Measurements from ENCODE around the gene ELFN2. TPM values are rescaled to one million over a fixed set of nuclear protein-coding genes. Genes with fewer than 3 reads are reported as not detected.

ELFN2 gene
- total RNA-seq, 1 experiment from 2014 or later = 4.0 TPM

DNA sequence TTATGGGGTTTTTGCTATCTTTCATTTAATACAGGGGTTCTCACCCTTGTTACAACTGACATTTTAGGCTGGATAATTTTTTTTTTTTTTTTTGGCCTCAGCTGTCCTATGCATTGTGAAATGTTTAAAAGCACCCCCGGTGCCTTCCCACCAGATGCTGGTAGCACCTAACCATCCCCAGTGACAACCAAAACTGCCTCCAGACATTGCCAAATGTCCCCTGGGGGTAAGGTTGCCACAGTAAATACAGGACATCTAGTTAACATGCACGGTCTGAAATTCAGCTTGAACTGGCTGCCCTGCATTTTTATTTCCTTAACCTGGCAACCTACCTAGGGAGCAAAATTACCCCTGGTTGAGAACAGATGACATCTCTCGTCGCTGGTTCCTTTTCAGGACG is 72.6 kb downstream of the ELFN2 start:
- no peak overlapping the region for H3K4me3 ChIP-seq (ENCODE audit: low read depth, low read length)
- DNase-seq = no peak
- no peaks in the 10 kb centered on the region for H3K9me3 ChIP-seq
- H3K4me1 ChIP-seq = peaks cover 14% of the 10 kb centered on the region
- TF ChIP-seq CTCF (IDR thresholded peaks at IDR 0.05; ENCODE audit: insufficient read depth in 1 of 2, low read depth in 1 of 2, low read length in 1 of 2, severe bottlenecking in 1 of 2, unreplicated experiment in 1 of 2) = no peak
- intact Hi-C loops (cut with micrococcal nuclease; ENCODE audit: unreplicated experiment) = loop anchor here (2.0 kb wide), 1 partner anchor 78 kb away; no protein-coding TSS in a partner anchor
- no TSS peak for BruUV-seq (replicated peaks)
- H3K27ac Mint-ChIP-seq (ENCODE audit: unreplicated experiment) = no peak overlapping the region
- no peaks in the 10 kb centered on the region for H3K36me3 ChIP-seq (ENCODE audit: control insufficient read depth, insufficient read depth, low read length)
- no peaks in the 10 kb centered on the region for H3K36me3 Mint-ChIP-seq (ENCODE audit: insufficient read depth, unreplicated experiment)
- no peak overlapping the region for H3K4me3 Mint-ChIP-seq (ENCODE audit: unreplicated experiment)
- no peaks in the 10 kb centered on the region for H3K9me3 Mint-ChIP-seq (ENCODE audit: unreplicated experiment)
- POLR2A ChIA-PET = no interaction called here
- CTCF ChIA-PET = no interaction called here
- no peaks in the 10 kb centered on the region for H3K4me1 Mint-ChIP-seq (ENCODE audit: low read depth, unreplicated experiment)
- H3K27me3 ChIP-seq (replicated peaks; ENCODE audit: control insufficient read depth, insufficient read depth, low read length) = no peaks in the 10 kb centered on the region
- no peaks in the 10 kb centered on the region for H3K27me3 Mint-ChIP-seq (ENCODE audit: insufficient read depth, unreplicated experiment)

DNA sequence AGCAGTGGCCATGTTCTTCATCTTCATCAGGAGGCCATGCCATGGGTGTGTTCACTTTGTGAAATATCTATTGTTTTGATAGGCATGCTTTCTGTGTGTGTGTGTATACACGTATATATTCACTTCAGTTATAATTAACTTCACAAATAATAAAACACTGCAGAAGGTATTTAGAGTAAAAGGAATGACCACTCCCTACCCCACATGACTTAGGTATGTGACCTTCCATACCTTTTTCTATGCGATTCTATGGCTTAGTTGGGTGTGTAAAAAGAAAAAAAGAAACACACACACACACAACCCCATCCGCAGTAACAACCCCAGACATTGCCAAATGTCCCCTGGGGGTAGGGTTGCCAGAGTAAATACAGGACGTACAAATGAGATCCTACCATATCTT is 73.0 kb downstream of the ELFN2 start:
- DNase-seq = peak in 1 of 2 experiments; percentile 15
- intact Hi-C loops (cut with micrococcal nuclease; ENCODE audit: unreplicated experiment) = loop anchor here (2.0 kb wide), 1 partner anchor 79 kb away; no protein-coding TSS in a partner anchor
- no peaks in the 10 kb centered on the region for H3K36me3 Mint-ChIP-seq (ENCODE audit: insufficient read depth, unreplicated experiment)
- H3K4me3 Mint-ChIP-seq (ENCODE audit: unreplicated experiment) = no peak overlapping the region
- Histone ChIP-seq H3K36me3 (ENCODE audit: control insufficient read depth, insufficient read depth, low read length) (no peaks in the 10 kb centered on the region), H3K4me3 (ENCODE audit: low read depth, low read length) (no peak overlapping the region), H3K9me3 (no peaks in the 10 kb centered on the region), H3K27me3 (replicated peaks; ENCODE audit: control insufficient read depth, insufficient read depth, low read length) (no peaks in the 10 kb centered on the region), H3K4me1 (peaks cover 14% of the 10 kb centered on the region)
- no TSS peak for BruUV-seq (replicated peaks)
- no peaks in the 10 kb centered on the region for H3K9me3 Mint-ChIP-seq (ENCODE audit: unreplicated experiment)
- no peaks in the 10 kb centered on the region for H3K4me1 Mint-ChIP-seq (ENCODE audit: low read depth, unreplicated experiment)
- no peak for TF ChIP-seq CTCF (IDR thresholded peaks at IDR 0.05; ENCODE audit: insufficient read depth in 1 of 2, low read depth in 1 of 2, low read length in 1 of 2, severe bottlenecking in 1 of 2, unreplicated experiment in 1 of 2)
- CTCF ChIA-PET = no interaction called here
- no peak overlapping the region for H3K27ac Mint-ChIP-seq (ENCODE audit: unreplicated experiment)
- no peaks in the 10 kb centered on the region for H3K27me3 Mint-ChIP-seq (ENCODE audit: insufficient read depth, unreplicated experiment)
- POLR2A ChIA-PET = no interaction called here

- no TSS peak for BruUV-seq (replicated peaks)
- no peaks in the 10 kb centered on the region for H3K9me3 ChIP-seq
- H3K4me1 ChIP-seq = peaks cover 14% of the 10 kb centered on the region
- intact Hi-C loops (cut with micrococcal nuclease; ENCODE audit: unreplicated experiment) = loop anchor here (2.0 kb wide), 1 partner anchor 79 kb away; no protein-coding TSS in a partner anchor
- Mint-ChIP-seq H3K27ac (ENCODE audit: unreplicated experiment) (no peak overlapping the region), H3K4me3 (ENCODE audit: unreplicated experiment) (no peak overlapping the region), H3K4me1 (ENCODE audit: low read depth, unreplicated experiment) (no peaks in the 10 kb centered on the region), H3K9me3 (ENCODE audit: unreplicated experiment) (no peaks in the 10 kb centered on the region), H3K36me3 (ENCODE audit: insufficient read depth, unreplicated experiment) (no peaks in the 10 kb centered on the region), H3K27me3 (ENCODE audit: insufficient read depth, unreplicated experiment) (no peaks in the 10 kb centered on the region)
- ChIA-PET POLR2A (no interaction called here), CTCF (no interaction called here)
- no peaks in the 10 kb centered on the region for H3K27me3 ChIP-seq (replicated peaks; ENCODE audit: control insufficient read depth, insufficient read depth, low read length)
- no peak for DNase-seq
- TF ChIP-seq CTCF (IDR thresholded peaks at IDR 0.05; ENCODE audit: insufficient read depth in 1 of 2, low read depth in 1 of 2, low read length in 1 of 2, severe bottlenecking in 1 of 2, unreplicated experiment in 1 of 2) = no peak
- no peak overlapping the region for H3K4me3 ChIP-seq (ENCODE audit: low read depth, low read length)
- no peaks in the 10 kb centered on the region for H3K36me3 ChIP-seq (ENCODE audit: control insufficient read depth, insufficient read depth, low read length)
Observed at GRCh38 chr22:37353839-37354238, 73.4 kb downstream of the ELFN2 start.

Measured in Caco-2 (cell line).